ENCODE data around the gene ZDHHC22. TPM values are rescaled to one million over a fixed set of nuclear protein-coding genes. Genes with fewer than 3 reads are reported as not detected.

Gene ZDHHC22
- total RNA-seq, 3 donors from 2014 or later (not counting 1 experiment from before 2014, with no cell fraction given) = not detected

DNA sequence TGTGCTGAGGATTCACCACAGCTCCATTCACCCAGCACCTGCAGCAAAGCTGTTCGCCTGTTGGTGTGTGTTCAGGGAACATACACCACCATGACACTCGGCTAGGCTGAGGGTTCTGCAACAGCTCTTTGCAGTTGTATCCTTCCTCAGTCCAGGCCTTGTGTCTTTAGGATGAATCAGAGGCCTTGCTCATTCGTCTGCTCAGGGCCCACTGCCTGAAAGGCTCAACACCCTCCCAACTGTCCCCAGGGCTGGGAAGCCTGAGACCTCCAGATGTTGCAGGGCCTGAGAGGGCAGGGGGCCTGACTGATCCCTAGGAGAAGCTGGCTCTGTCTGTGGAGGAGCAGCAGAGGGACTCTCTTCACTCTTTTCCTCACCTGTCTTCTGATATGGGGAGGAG lies 11.2 kb downstream of the ZDHHC22 start:
- Histone ChIP-seq H3K4me1 (ENCODE audit: control insufficient read depth, insufficient read depth, low read length) (peaks cover 5% of the 10 kb centered on the region), H3K9me3 (ENCODE audit: control insufficient read depth, insufficient read depth, low read length) (no peaks in the 10 kb centered on the region), H3K27ac (ENCODE audit: low read length) (no peak overlapping the region), H3K27me3 (ENCODE audit: control insufficient read depth, insufficient read depth, low read length) (peaks cover 13% of the 10 kb centered on the region), H3K4me3 (ENCODE audit: low read length) (no peak overlapping the region), H3K36me3 (ENCODE audit: control insufficient read depth, insufficient read depth, low read length) (no peaks in the 10 kb centered on the region)
- WGBS (ENCODE audit: insufficient coverage) = 69% methylated on average over 3 of the region's 3 CpGs
- H3K36me3 Mint-ChIP-seq = no peaks in the 10 kb centered on the region
- no peaks in the 10 kb centered on the region for H3K9me3 Mint-ChIP-seq
- no peak for ATAC-seq
- TF ChIP-seq, protein P1, sequence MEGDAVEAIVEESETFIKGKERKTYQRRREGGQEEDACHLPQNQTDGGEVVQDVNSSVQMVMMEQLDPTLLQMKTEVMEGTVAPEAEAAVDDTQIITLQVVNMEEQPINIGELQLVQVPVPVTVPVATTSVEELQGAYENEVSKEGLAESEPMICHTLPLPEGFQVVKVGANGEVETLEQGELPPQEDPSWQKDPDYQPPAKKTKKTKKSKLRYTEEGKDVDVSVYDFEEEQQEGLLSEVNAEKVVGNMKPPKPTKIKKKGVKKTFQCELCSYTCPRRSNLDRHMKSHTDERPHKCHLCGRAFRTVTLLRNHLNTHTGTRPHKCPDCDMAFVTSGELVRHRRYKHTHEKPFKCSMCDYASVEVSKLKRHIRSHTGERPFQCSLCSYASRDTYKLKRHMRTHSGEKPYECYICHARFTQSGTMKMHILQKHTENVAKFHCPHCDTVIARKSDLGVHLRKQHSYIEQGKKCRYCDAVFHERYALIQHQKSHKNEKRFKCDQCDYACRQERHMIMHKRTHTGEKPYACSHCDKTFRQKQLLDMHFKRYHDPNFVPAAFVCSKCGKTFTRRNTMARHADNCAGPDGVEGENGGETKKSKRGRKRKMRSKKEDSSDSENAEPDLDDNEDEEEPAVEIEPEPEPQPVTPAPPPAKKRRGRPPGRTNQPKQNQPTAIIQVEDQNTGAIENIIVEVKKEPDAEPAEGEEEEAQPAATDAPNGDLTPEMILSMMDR (IDR thresholded peaks at IDR 0.05) = no peak
- intact Hi-C loops (cut with micrococcal nuclease) = no loop called here
- no peak overlapping the region for H3K27ac Mint-ChIP-seq
- no peak for DNase-seq
- no peak overlapping the region for H3K4me3 Mint-ChIP-seq
- peaks cover 62 to 66% of the 10 kb centered on the region in 2 donors for H3K27me3 Mint-ChIP-seq (ENCODE audit: low read depth in 2 of 2)
- peaks cover 3 to 8% of the 10 kb centered on the region in 2 donors for H3K4me1 Mint-ChIP-seq

DNA sequence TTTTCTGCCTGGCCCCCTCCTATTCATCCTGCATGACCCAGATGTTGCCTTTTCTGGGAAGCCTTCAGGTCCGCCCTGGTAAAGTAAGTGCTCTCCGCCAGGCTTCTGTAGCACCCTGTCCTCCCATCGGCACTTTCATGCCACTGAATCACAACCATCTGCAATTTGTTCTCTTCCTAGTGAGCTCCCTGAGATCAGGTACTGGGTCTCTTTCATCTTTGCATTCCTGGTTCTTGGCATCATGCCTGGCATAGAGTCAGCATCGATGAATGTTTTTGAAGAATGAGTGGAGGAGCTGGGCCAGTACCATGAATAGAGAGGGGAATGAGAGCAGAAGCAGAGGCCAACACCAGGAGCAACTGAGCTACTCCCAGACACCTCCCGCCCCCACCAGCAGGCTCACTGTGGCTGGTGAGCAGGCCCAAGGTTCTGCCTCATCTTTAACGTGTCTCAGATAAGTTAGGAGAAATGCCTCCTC lies 13.1 kb downstream of the ZDHHC22 start:
- no peaks in the 10 kb centered on the region for H3K36me3 ChIP-seq (ENCODE audit: control insufficient read depth, insufficient read depth, low read length)
- H3K4me1 ChIP-seq (ENCODE audit: control insufficient read depth, insufficient read depth, low read length) = peaks cover 23% of the 10 kb centered on the region
- H3K4me1 Mint-ChIP-seq = peaks cover 5 to 10% of the 10 kb centered on the region in 2 donors
- ATAC-seq (no peak), DNase-seq (no peak)
- H3K4me3 Mint-ChIP-seq = no peak overlapping the region
- no peaks in the 10 kb centered on the region for H3K9me3 Mint-ChIP-seq
- TF ChIP-seq, protein P1 (IDR thresholded peaks at IDR 0.05) = no peak
- peaks cover 46 to 52% of the 10 kb centered on the region in 2 donors for H3K27me3 Mint-ChIP-seq (ENCODE audit: low read depth in 2 of 2)
- H3K36me3 Mint-ChIP-seq = no peaks in the 10 kb centered on the region
- no peak overlapping the region for H3K27ac ChIP-seq (ENCODE audit: low read length)
- no peaks in the 10 kb centered on the region for H3K9me3 ChIP-seq (ENCODE audit: control insufficient read depth, insufficient read depth, low read length)
- intact Hi-C loops (cut with micrococcal nuclease) = no loop called here
- H3K4me3 ChIP-seq (ENCODE audit: low read length) = no peak overlapping the region
- no peak overlapping the region for H3K27ac Mint-ChIP-seq
- WGBS (ENCODE audit: insufficient coverage) = 83% methylated on average over 6 of the region's 6 CpGs
- peaks cover 8% of the 10 kb centered on the region for H3K27me3 ChIP-seq (ENCODE audit: control insufficient read depth, insufficient read depth, low read length)

DNA sequence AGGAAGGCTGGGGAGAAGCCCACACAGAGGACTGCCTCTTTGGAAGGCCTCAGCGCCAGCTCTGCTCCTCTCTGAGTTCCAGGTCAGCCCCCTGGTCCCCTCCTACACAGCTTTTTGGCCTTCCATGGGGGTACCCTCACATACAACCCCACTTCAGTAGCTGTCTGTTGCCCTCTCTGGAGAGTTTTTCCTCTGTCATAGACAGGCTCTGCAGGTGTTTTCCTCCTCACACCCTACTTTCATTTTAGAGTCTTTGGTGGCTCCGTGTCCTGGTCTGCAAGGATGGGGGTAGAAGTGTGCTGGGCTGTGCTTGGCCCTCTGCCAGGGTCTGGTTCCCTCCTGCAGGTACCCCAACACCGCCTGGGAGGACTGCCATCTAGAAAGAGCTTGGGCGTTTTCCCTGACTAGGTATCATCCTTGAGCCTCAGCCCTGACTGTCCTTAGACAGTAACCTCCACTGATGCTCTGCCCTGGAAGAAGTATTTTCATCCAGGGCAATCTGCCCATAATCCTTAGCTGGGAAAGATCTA lies 15.1 kb downstream of the ZDHHC22 start:
- no peaks in the 10 kb centered on the region for H3K9me3 Mint-ChIP-seq
- 71% methylated on average over 4 of the region's 4 CpGs for WGBS (ENCODE audit: insufficient coverage)
- Histone ChIP-seq H3K27ac (ENCODE audit: low read length) (no peak overlapping the region), H3K36me3 (ENCODE audit: control insufficient read depth, insufficient read depth, low read length) (no peaks in the 10 kb centered on the region), H3K9me3 (ENCODE audit: control insufficient read depth, insufficient read depth, low read length) (no peaks in the 10 kb centered on the region), H3K27me3 (ENCODE audit: control insufficient read depth, insufficient read depth, low read length) (peaks cover 5% of the 10 kb centered on the region), H3K4me3 (ENCODE audit: low read length) (no peak overlapping the region), H3K4me1 (ENCODE audit: control insufficient read depth, insufficient read depth, low read length) (peaks cover 40% of the 10 kb centered on the region)
- DNase-seq = no peak
- H3K27me3 Mint-ChIP-seq (ENCODE audit: low read depth in 2 of 2) = peaks cover 26 to 35% of the 10 kb centered on the region in 2 donors
- no peak for ATAC-seq
- no peaks in the 10 kb centered on the region for H3K36me3 Mint-ChIP-seq
- intact Hi-C loops (cut with micrococcal nuclease) = no loop called here
- H3K27ac Mint-ChIP-seq = no peak overlapping the region
- H3K4me1 Mint-ChIP-seq = peaks cover 12 to 19% of the 10 kb centered on the region in 2 donors
- TF ChIP-seq, protein P1 (IDR thresholded peaks at IDR 0.05) = no peak
- no peak overlapping the region for H3K4me3 Mint-ChIP-seq

DNA sequence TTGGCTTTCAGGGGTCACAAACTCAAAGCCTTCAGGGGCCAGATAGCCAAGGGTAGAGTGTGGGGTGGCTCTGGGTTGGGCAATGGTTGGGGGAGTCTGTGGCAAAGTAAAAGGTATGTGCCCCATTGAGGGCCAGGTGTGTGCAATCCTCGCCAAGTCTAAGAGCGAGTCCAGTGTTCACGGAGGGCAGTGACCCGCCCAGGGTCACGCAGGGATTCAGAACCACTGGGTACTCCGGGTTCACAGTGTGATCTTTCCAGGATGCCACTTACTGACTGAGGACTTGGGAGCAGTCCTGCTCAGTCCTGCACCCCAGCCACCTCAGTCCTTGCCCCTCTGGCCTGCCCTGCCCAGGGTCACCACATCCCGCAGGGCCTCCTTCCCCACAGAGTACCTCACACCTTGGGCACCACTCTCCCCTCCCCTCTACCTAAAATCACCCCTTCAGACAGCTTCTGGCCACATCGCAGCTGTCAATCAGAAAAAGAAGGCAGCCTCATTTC lies 15.7 kb downstream of the ZDHHC22 start:
- no peaks in the 10 kb centered on the region for H3K9me3 Mint-ChIP-seq
- WGBS (ENCODE audit: insufficient coverage) = 93% methylated on average over 8 of the region's 8 CpGs
- no peak for DNase-seq
- H3K36me3 ChIP-seq (ENCODE audit: control insufficient read depth, insufficient read depth, low read length) = no peaks in the 10 kb centered on the region
- no peak overlapping the region for H3K4me3 ChIP-seq (ENCODE audit: low read length)
- H3K27ac ChIP-seq (ENCODE audit: low read length) = no peak overlapping the region
- H3K27ac Mint-ChIP-seq = peak overlapping the region in 1 of 2 donors; percentile 57
- H3K4me1 Mint-ChIP-seq = peaks cover 19 to 26% of the 10 kb centered on the region in 2 donors
- TF ChIP-seq, protein P1 (IDR thresholded peaks at IDR 0.05) = no peak
- peaks cover 5% of the 10 kb centered on the region for H3K27me3 ChIP-seq (ENCODE audit: control insufficient read depth, insufficient read depth, low read length)
- H3K4me3 Mint-ChIP-seq = peak overlapping the region; percentile 80
- H3K36me3 Mint-ChIP-seq = no peaks in the 10 kb centered on the region
- peaks cover 24 to 32% of the 10 kb centered on the region in 2 donors for H3K27me3 Mint-ChIP-seq (ENCODE audit: low read depth in 2 of 2)
- intact Hi-C loops (cut with micrococcal nuclease) = no loop called here
- peaks cover 46% of the 10 kb centered on the region for H3K4me1 ChIP-seq (ENCODE audit: control insufficient read depth, insufficient read depth, low read length)
- H3K9me3 ChIP-seq (ENCODE audit: control insufficient read depth, insufficient read depth, low read length) = no peaks in the 10 kb centered on the region
- ATAC-seq = no peak

All from natural killer cell (primary cell).